Measurements from ENCODE around the gene PDIA5. TPM values are rescaled to one million over a fixed set of nuclear protein-coding genes. Genes with fewer than 3 reads are reported as not detected.

Gene PDIA5
- total RNA-seq, 4 donors from 2014 or later = 3.9 to 13.0 (median 12.0) TPM

- no peaks in the 10 kb centered on the region for H3K36me3 ChIP-seq
- H3K9me3 ChIP-seq = no peaks in the 10 kb centered on the region
- WGBS, 2 donors = 85 to 86% methylated on average over 7 of the region's 7 CpGs
- intact Hi-C loops (cut with DNase I) = no loop called here
- peaks cover 33 to 90% (median 81%) of the 10 kb centered on the region in 3 donors for H3K4me1 ChIP-seq
- H3K27me3 ChIP-seq = no peaks in the 10 kb centered on the region
- H3K27ac ChIP-seq = peak overlapping the region in 2 of 4 donors; percentile 70 to 83
- DNase-seq = no peak
- no peak overlapping the region for H3K4me3 ChIP-seq
- no peak for TF ChIP-seq CTCF (IDR thresholded peaks at IDR 0.05)
Observed at GRCh38 chr3:123080864-123081562, 14.2 kb downstream of the PDIA5 start.

- no peaks in the 10 kb centered on the region for H3K27me3 ChIP-seq
- no peak overlapping the region for H3K4me3 ChIP-seq
- intact Hi-C loops (cut with DNase I) = no loop called here
- TF ChIP-seq CTCF (IDR thresholded peaks at IDR 0.05) = no peak
- TF ChIP-seq POLR2A (IDR thresholded peaks at IDR 0.05) = no peak
- DNase-seq = no peak
- peaks cover 28 to 81% (median 75%) of the 10 kb centered on the region in 3 donors for H3K4me1 ChIP-seq
- no peaks in the 10 kb centered on the region for H3K36me3 ChIP-seq
- no peaks in the 10 kb centered on the region for H3K9me3 ChIP-seq
- WGBS, 2 donors = 59 to 61% methylated on average over 4 to 7 of the region's 8 CpGs
- peak overlapping the region in 3 of 4 donors; percentile 4 to 83 (median 70) for H3K27ac ChIP-seq
Observed at GRCh38 chr3:123081718-123082369, 15.0 kb downstream of the PDIA5 start.

- Histone ChIP-seq H3K36me3 (no peaks in the 10 kb centered on the region), H3K9me3 (no peaks in the 10 kb centered on the region), H3K27me3 (no peaks in the 10 kb centered on the region), H3K4me1 (peaks cover 28 to 74% (median 68%) of the 10 kb centered on the region in 3 donors), H3K27ac (peak overlapping the region in 3 of 4 donors; percentile 26 to 83 (median 70)), H3K4me3 (no peak overlapping the region)
- intact Hi-C loops (cut with DNase I) = no loop called here
- 49 to 84% methylated on average over 7 of the region's 10 CpGs for WGBS, 2 donors
- TF ChIP-seq POLR2A (IDR thresholded peaks at IDR 0.05) = no peak
- no peak for DNase-seq
Observed at GRCh38 chr3:123082370-123083065, 15.7 kb downstream of the PDIA5 start.

- no peak for TF ChIP-seq POLR2A (IDR thresholded peaks at IDR 0.05)
- TF ChIP-seq CTCF (IDR thresholded peaks at IDR 0.05) = no peak
- H3K4me3 ChIP-seq = no peak overlapping the region
- intact Hi-C loops (cut with DNase I) = no loop called here
- H3K4me1 ChIP-seq = peaks cover 28 to 68% (median 63%) of the 10 kb centered on the region in 3 donors
- WGBS, 2 donors = 26 to 35% methylated on average over 8 of the region's 8 CpGs
- peak overlapping the region in 3 of 4 donors; percentile 26 to 83 (median 70) for H3K27ac ChIP-seq
- H3K27me3 ChIP-seq = no peaks in the 10 kb centered on the region
- DNase-seq = no peak
- H3K36me3 ChIP-seq = no peaks in the 10 kb centered on the region
- no peaks in the 10 kb centered on the region for H3K9me3 ChIP-seq
Observed at GRCh38 chr3:123083383-123084124, 16.7 kb downstream of the PDIA5 start.

GRCh38 chr3:123084192-123084591 is 17.4 kb downstream of the PDIA5 start:
- TF ChIP-seq CTCF (IDR thresholded peaks at IDR 0.05) = no peak
- no peak for TF ChIP-seq POLR2A (IDR thresholded peaks at IDR 0.05)
- H3K27ac ChIP-seq = peak overlapping the region in 3 of 4 donors; percentile 45 to 83 (median 70)
- no peaks in the 10 kb centered on the region for H3K36me3 ChIP-seq
- H3K9me3 ChIP-seq = no peaks in the 10 kb centered on the region
- DNase-seq = no peak
- H3K4me3 ChIP-seq = no peak overlapping the region
- intact Hi-C loops (cut with DNase I) = no loop called here
- peaks cover 28 to 73% (median 61%) of the 10 kb centered on the region in 3 donors for H3K4me1 ChIP-seq
- no peaks in the 10 kb centered on the region for H3K27me3 ChIP-seq
- WGBS, 2 donors = 35 to 56% methylated on average over 6 of the region's 6 CpGs

Measured in esophagus squamous epithelium (tissue), 5 donors.